Endodermal cell (in vitro differentiated cells): ENCODE results near the gene ZMYM2. TPM values are rescaled to one million over a fixed set of nuclear protein-coding genes. Genes with fewer than 3 reads are reported as not detected.
A peak's percentile ranks its signal among the peaks of the same experiment; 100 is the strongest.

Source experiments
- DNase-seq: peaks from one replicate; pipeline ENCODE4 v3.0.0-alpha.2; 2017
- H3K27ac ChIP-seq: 2 replicates; pipeline ENCODE4 v1.5.1; 2013; ENCODE audit warnings: mild to moderate bottlenecking, low read depth, low read length, moderate library complexity
- H3K27me3 ChIP-seq: 2 replicates; pipeline ENCODE4 v1.6.1; 2013; ENCODE audit warnings: mild to moderate bottlenecking, low read length, moderate library complexity; ENCODE audit not compliant: insufficient read depth, control insufficient read depth, poor library complexity, severe bottlenecking
- H3K36me3 ChIP-seq: 2 replicates; pipeline ENCODE4 v1.7.0; 2013; ENCODE audit warnings: mild to moderate bottlenecking, low read length, moderate library complexity; ENCODE audit not compliant: control insufficient read depth, insufficient read depth
- H3K4me1 ChIP-seq: one replicate; pipeline ENCODE4 v1.7.0; 2013; ENCODE audit warnings: low read length; ENCODE audit not compliant: control insufficient read depth, insufficient read depth
- H3K4me3 ChIP-seq: 2 replicates; pipeline ENCODE4 v1.5.1; 2013; ENCODE audit warnings: mild to moderate bottlenecking, low read length, moderate library complexity
- H3K9ac ChIP-seq: 2 replicates; pipeline ENCODE4 v1.6.1; 2013; ENCODE audit warnings: mild to moderate bottlenecking, low read length, moderate library complexity; ENCODE audit not compliant: poor library complexity, severe bottlenecking; ENCODE audit errors: extremely low read depth
- H3K9me3 ChIP-seq: 2 replicates; pipeline ENCODE4 v1.6.1; 2013; ENCODE audit warnings: mild to moderate bottlenecking, low read length, moderate library complexity; ENCODE audit not compliant: control insufficient read depth
- H3K27ac Mint-ChIP-seq: 2 replicates; pipeline ENCODE4 v1.8.0; 2020; ENCODE audit warnings: mixed read lengths
- H3K27me3 Mint-ChIP-seq: 2 replicates; pipeline ENCODE4 v1.8.0; 2021; ENCODE audit warnings: mild to moderate bottlenecking, mixed read lengths; ENCODE audit not compliant: insufficient read depth
- H3K36me3 Mint-ChIP-seq: 2 replicates; pipeline ENCODE4 v1.8.0; 2020; ENCODE audit warnings: low read depth, mixed read lengths
- H3K4me1 Mint-ChIP-seq: 2 replicates; pipeline ENCODE4 v1.8.0; 2020; ENCODE audit warnings: mixed read lengths
- H3K4me3 Mint-ChIP-seq: 2 replicates; pipeline ENCODE4 v1.8.0; 2020; ENCODE audit warnings: mild to moderate bottlenecking, moderate library complexity, mixed read lengths
- H3K9me3 Mint-ChIP-seq: 2 replicates; pipeline ENCODE4 v1.8.0; 2020; ENCODE audit warnings: mild to moderate bottlenecking, mixed read lengths
- CTCF ChIP-seq: fragments of 200-600 bp; sonication (generic); conservative IDR thresholded peaks from 2 replicates; pipeline ENCODE4 v1.5.0; 2021; ENCODE audit warnings: antibody characterized with exemption, mild to moderate bottlenecking
- WGBS, 2 experiments: methylation state at CpG; one replicate each; pipeline versions ENCODE4 v1.1.5 to v1.1.7; 2013; ENCODE audit warnings: missing lambda C conversion rate in 2 of 2, mixed read lengths in 1 of 2; ENCODE audit not compliant: insufficient coverage in 1 of 2, insufficient read length in 1 of 2; 5-methylcytosine and 5-hydroxymethylcytosine counted together
- total RNA-seq, 2 donors: library from RNA; stranded (reverse); fragmentation: NEBNext Ultra II Directional in 1 of 2; extraction: Animal tissue kit (Norgen Biotek cat#: 25700) in 1 of 2; gene quantifications; 2 replicates in 1 of 2; 3 replicates in 1 of 2; pipeline ENCODE4 v1.2.1, GENCODE V29; 2021

The ZMYM2 gene
- total RNA-seq, 2 donors from 2014 or later: 200 to 207 TPM

DNA sequence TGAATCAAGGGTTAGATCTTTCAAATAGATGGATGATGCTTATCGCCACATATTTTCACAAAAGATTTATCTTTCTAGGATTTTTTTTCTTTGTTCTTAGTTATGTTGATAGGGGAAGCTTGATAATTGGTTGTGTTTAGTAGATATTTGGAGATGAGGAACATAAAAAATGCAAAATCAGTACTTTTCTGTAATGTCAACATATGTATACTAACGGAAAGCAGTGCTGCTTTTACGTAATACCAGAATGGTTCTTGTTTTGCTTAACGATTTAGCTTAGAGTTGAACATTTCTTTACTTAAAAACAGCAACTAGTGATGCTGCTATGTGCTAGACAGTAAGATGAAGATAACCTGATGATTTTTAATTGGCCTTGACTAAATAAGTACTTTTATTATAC lies 3.0 kb downstream of the ZMYM2 start:
- Histone ChIP-seq H3K27me3 (no peaks in the 10 kb centered on the region), H3K27ac (no peak overlapping the region), H3K4me3 (peak overlapping the region; percentile 99), H3K36me3 (peaks cover 56% of the 10 kb centered on the region), H3K9ac (peak overlapping the region; percentile 3), H3K9me3 (peaks cover 2% of the 10 kb centered on the region), H3K4me1 (no peaks in the 10 kb centered on the region)
- DNase-seq: no peak
- no peak for TF ChIP-seq CTCF
- Mint-ChIP-seq H3K4me3 (peak overlapping the region; percentile 97), H3K27ac (no peak overlapping the region), H3K27me3 (no peaks in the 10 kb centered on the region), H3K36me3 (peaks cover 45% of the 10 kb centered on the region), H3K4me1 (peaks cover 18% of the 10 kb centered on the region), H3K9me3 (no peaks in the 10 kb centered on the region)
- 97 to 100% methylated on average over 2 to 3 of the region's 4 CpGs for WGBS, 2 experiments

- Mint-ChIP-seq H3K36me3 (peaks cover 49% of the 10 kb centered on the region), H3K4me1 (peaks cover 18% of the 10 kb centered on the region), H3K9me3 (no peaks in the 10 kb centered on the region), H3K27me3 (no peaks in the 10 kb centered on the region), H3K4me3 (peak overlapping the region; percentile 97), H3K27ac (no peak overlapping the region)
- Histone ChIP-seq H3K4me3 (peak overlapping the region; percentile 99), H3K9ac (peak overlapping the region; percentile 3), H3K9me3 (no peaks in the 10 kb centered on the region), H3K27ac (no peak overlapping the region), H3K4me1 (no peaks in the 10 kb centered on the region), H3K36me3 (peaks cover 61% of the 10 kb centered on the region), H3K27me3 (no peaks in the 10 kb centered on the region)
- no peak for TF ChIP-seq CTCF
- DNase-seq: no peak
Observed at GRCh38 chr13:19961924-19962323, 3.4 kb downstream of the ZMYM2 start.

- H3K4me3 ChIP-seq: no peak overlapping the region
- no peak overlapping the region for H3K27ac ChIP-seq
- peaks cover 18% of the 10 kb centered on the region for H3K4me1 Mint-ChIP-seq
- H3K9me3 ChIP-seq: no peaks in the 10 kb centered on the region
- 94 to 100% methylated on average over 7 to 10 of the region's 10 CpGs for WGBS, 2 experiments
- DNase-seq: no peak
- peaks cover 58% of the 10 kb centered on the region for H3K36me3 Mint-ChIP-seq
- H3K9me3 Mint-ChIP-seq: no peaks in the 10 kb centered on the region
- no peaks in the 10 kb centered on the region for H3K27me3 ChIP-seq
- H3K36me3 ChIP-seq: peaks cover 70% of the 10 kb centered on the region
- H3K27me3 Mint-ChIP-seq: no peaks in the 10 kb centered on the region
- H3K4me1 ChIP-seq: no peaks in the 10 kb centered on the region
- TF ChIP-seq CTCF: no peak
- no peak overlapping the region for H3K27ac Mint-ChIP-seq
- peak overlapping the region; percentile 19 for H3K4me3 Mint-ChIP-seq
- H3K9ac ChIP-seq: no peak overlapping the region
Observed at GRCh38 chr13:19962894-19963293, 4.4 kb downstream of the ZMYM2 start.
